GM19463 (cell line): Measurements from ENCODE around the gene DUT.

Experiments
- ATAC-seq: cut with Tn5 transposase; IDR thresholded peaks from one replicate; pipeline ENCODE4 v1.9.1; 2021; ENCODE audit warnings: mild to moderate bottlenecking, moderate library complexity; ENCODE audit not compliant: unreplicated experiment

The DUT gene

DNA sequence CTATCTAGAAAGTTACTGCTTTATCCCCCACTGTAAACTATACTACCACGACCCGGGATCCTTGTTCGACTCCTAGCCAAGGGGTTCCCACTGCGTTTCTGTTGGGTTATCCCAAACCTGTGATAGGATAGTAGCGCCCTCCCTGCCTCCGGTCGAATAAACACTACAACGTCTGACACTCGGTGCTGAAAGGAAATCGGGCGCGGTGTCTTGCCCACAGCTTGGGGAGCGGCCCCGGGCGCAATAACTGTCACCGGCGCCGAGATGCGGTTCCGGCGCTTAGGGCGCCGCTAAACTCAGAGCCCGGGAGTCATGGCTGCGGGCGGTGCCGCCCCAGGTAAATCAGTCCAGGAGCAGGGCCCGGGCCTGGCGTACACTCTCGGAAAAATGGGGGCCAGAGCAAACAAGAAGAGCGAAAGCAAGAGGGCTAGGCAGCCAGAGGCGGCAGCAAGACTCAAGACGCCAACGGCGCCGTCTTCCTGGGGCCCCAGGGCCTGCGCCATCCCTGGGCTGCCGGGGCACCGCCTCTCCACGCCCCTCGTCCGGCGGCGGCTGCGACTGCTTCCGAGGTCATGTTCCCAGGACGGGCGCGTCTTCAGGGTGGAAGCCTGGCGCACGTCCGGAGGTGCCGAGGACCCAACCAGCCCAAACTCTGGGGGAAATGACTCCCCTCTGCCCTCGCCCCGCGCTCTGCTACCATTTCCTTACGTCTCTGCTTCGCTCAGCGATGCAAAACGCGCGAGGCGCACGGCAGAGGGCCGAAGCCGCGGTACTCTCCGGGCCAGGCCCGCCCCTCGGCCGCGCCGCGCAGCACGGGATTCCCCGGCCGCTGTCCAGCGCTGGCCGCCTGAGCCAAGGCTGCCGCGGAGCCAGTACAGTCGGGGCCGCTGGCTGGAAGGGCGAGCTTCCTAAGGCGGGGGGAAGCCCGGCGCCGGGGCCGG, at the start of gene DUT:
DUT (plus strand) TSS at position 575 of the 941 bp plus-strand sequence; CDS start at position 662, 87 bp downstream.
- ATAC-seq: peak; percentile 85

GRCh38 chr15:48281674-48282073, 49.6 kb upstream of the DUT start:
- no peak for ATAC-seq

GRCh38 chr15:48282216-48282615, 49.0 kb upstream of the DUT start:
- no peak for ATAC-seq

GRCh38 chr15:48283396-48284145, 47.7 kb upstream of the DUT start:
- ATAC-seq: no peak

- ATAC-seq: peak; percentile 73
Measured at GRCh38 chr15:48285329-48286214, 45.7 kb upstream of the DUT start.

DNA sequence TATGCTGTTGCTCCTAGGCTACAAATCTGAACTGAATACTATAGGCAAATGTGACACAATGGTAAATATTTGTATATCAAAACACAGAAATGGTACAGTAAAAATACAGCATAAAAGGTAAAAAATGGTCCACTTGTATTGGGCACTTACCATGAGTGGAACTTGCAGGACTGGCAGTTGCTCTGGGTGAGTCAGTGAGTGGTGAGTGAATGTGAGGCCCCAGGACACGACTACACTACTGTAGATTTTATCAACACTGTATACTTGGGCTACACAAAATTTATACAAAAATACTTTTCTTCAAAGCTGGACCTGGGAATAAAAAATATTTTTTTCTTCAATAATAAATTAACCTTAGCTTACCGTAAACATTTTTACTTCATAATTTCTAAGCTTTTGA, 41.6 kb upstream of the DUT start:
- no peak for ATAC-seq

DNA sequence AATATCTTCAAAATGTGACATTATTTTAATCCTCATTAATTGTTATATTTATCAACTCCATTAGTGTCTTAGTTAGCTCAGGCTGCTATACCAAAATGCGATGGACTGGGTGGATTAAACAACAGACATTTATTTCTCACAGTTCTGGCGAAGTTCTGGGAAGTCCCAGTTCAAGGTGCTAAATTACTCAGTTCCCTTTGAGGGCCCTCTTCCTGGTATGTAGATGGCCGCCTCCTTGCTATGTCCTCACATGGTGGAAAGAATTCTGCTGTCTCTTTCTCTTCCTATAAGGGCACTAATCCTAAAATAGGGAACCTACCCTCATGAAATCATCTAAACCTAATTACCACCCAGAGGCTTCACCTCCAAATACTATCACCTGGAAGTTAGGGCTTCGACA, 38.8 kb upstream of the DUT start:
- ATAC-seq: no peak

DNA sequence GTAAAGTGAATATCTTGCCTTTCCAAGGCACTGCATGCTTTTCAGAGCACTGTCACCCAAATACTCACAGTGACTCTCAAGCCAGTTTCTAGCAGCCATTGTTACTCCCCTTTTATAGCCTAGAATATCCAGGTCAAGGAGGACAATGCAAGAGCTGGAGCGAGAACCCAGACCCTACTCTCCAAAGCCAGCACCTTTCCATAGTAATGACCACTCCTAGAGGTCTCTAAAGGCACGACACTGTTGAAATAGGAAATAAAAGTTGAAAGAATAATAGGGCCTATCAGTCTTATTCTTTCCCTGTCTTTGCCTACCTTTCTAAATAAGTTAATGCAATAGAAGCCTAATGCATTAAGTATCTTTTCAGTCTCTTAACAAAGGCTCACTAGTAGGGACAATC, 33.6 kb upstream of the DUT start:
- ATAC-seq: no peak

DNA sequence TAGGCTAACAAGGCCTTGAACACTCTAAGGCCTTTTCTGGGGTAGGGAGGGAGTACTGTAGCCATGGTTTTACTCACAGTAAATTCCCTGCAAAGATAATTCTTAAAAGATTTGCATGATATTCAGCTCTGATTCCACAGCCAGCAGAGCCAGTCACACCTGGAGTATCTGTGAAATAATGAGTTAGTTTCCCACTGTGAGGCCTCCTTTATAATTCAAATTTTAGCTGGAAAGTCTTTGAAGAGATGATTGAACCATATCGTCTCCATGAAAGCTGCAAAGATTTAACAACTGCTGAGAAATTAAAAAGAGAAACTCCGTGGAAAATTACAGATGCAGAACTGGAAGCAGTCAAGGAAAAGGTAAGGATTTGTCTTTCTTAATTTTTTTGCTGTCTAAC, 32.3 kb upstream of the DUT start:
- no peak for ATAC-seq

GRCh38 chr15:48300038-48300437, 31.2 kb upstream of the DUT start:
- ATAC-seq: no peak

GRCh38 chr15:48304398-48304797, 26.8 kb upstream of the DUT start:
- no peak for ATAC-seq

DNA sequence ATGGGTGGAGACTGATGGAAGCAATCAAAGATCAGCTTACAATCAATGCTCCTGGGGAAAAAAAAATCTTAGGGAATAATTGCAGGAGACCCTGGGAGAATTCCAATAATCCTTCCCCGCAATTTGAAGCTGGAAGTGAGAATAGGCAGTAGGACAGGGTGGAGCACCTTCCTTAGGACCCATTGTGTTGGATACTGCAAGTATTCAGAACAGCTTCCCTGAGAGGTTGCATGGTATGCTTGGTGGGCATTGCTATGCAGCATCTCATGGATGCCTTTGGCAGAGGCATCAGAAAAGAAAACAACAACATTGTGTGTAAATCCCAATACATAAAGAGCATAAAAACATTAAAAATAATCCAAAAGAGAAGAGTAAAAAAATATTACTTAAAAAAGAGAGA, 24.6 kb upstream of the DUT start:
- no peak for ATAC-seq

- no peak for ATAC-seq
Measured at GRCh38 chr15:48307586-48307985, 23.6 kb upstream of the DUT start.

GRCh38 chr15:48309740-48310139, 21.5 kb upstream of the DUT start:
- ATAC-seq: no peak

DNA sequence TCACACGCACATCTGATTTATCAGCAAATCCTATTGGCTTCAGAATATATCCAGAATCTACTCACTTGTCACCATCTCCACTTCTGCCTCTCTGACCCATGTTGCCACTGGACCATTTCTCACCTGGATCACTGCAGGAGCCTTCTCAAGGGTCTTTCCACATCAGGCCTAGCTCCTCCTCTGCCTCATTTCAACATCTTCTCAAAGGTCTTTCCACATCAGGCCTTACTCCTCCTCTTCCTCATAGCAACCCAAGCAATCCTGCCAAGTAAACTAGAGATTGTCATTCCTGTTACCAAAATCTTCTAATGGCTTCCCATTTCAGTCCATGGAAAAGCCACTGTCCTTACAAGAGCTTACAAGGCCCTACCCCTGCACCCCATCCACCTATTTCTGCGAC, 18.0 kb upstream of the DUT start:
- no peak for ATAC-seq

DNA sequence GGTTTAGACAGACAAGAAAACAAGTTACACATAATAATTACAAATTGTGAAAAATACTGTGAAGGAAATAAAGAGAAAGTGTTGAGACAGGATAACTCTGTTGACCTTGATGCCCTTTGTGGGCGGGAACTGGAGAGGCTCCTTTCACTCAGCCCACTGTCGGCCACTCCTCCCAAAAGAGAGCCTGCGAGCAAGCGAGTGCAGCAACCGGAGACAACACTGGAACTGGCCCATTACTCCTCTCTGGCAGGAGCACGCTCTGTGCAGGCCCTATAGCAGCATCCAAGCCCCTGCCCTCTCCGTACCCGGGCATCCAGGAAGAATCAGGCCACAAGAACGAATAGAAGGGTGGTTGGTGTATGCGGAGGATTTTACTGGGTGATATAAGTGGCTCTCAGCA, 16.2 kb upstream of the DUT start:
- no peak for ATAC-seq

DNA sequence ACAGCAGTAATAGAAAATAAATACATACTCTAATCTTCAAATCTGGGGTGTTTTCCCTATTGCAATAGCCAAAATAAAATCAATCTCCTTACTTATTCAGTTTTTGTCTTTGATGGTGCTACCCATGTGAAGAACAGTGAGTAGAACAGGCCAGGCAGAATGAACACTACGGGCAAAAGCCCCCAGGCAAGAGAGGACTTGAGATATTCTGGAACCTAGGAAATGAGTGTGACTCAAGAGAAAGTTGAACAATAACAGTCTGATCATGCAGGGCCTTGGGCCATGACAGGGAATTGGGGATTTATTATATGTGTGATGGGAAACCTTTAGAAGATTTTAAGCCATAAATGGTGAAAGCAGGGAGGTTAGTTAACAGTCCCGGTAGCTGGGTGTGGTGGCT, 14.0 kb upstream of the DUT start:
- no peak for ATAC-seq

- ATAC-seq: no peak
Measured at GRCh38 chr15:48318131-48318530, 13.1 kb upstream of the DUT start.

- ATAC-seq: no peak
Measured at GRCh38 chr15:48323294-48323693, 7.9 kb upstream of the DUT start.

- no peak for ATAC-seq
Measured at GRCh38 chr15:48324949-48325348, 6.3 kb upstream of the DUT start.

GRCh38 chr15:48325400-48325799, 5.8 kb upstream of the DUT start:
- ATAC-seq: no peak
